ENCODE data around the gene GP2. TPM values are rescaled to one million over a fixed set of nuclear protein-coding genes. Genes with fewer than 3 reads are reported as not detected.

Gene GP2
- total RNA-seq, 2 experiments from 2014 or later, result not detected

GRCh38 chr16:20285993-20286499, 41.3 kb downstream of the GP2 start:
- H3K36me3 Mint-ChIP-seq (ENCODE audit: low read depth), result no peaks in the 10 kb centered on the region
- no peaks in the 10 kb centered on the region for H3K9me3 Mint-ChIP-seq
- H3K27ac Mint-ChIP-seq, result no peak overlapping the region
- no peaks in the 10 kb centered on the region for H3K27me3 Mint-ChIP-seq
- ChIA-PET POLR2A (no interaction called here), CTCF (no interaction called here)
- no peak for DNase-seq
- H3K4me1 Mint-ChIP-seq, result no peaks in the 10 kb centered on the region
- H3K4me3 Mint-ChIP-seq, result no peak overlapping the region

- Mint-ChIP-seq H3K27ac (no peak overlapping the region), H3K4me1 (no peaks in the 10 kb centered on the region), H3K4me3 (no peak overlapping the region), H3K27me3 (no peaks in the 10 kb centered on the region), H3K9me3 (no peaks in the 10 kb centered on the region), H3K36me3 (ENCODE audit: low read depth) (no peaks in the 10 kb centered on the region)
- ChIA-PET POLR2A (no interaction called here), CTCF (interaction anchor here (0.6 kb wide), 1 partner anchor 760 kb away, joined by 3 read pairs; no protein-coding TSS in a partner anchor)
- DNase-seq, result no peak
Observed at GRCh38 chr16:20280259-20280658, 47.1 kb downstream of the GP2 start.

GRCh38 chr16:20271893-20272292, 55.4 kb downstream of the GP2 start:
- Mint-ChIP-seq H3K4me1 (no peaks in the 10 kb centered on the region), H3K27me3 (no peaks in the 10 kb centered on the region), H3K27ac (no peak overlapping the region), H3K36me3 (ENCODE audit: low read depth) (no peaks in the 10 kb centered on the region), H3K9me3 (no peaks in the 10 kb centered on the region), H3K4me3 (no peak overlapping the region)
- ChIA-PET POLR2A (no interaction called here), CTCF (no interaction called here)
- DNase-seq, result no peak

DNA sequence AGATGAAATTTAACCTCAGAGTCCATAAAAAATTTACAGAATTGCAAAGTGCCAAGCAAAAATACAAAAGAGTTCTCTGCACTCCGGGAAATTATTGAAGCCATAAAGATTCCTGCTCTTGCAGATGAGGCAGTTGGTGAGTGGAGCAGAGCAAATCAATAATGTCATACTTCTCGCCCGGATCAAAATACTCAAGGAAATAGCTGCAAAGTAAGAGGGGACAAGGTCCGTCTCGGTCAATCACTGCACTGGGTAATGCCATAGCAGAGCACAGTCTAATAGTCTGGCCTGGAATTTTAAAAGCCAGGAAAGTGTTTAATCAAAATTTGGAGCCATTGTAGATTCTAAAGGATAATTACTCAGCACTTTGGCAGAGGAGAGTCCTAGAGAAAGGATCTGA, 58.9 kb downstream of the GP2 start:
- Mint-ChIP-seq H3K4me1 (no peaks in the 10 kb centered on the region), H3K27me3 (no peaks in the 10 kb centered on the region), H3K4me3 (no peak overlapping the region), H3K9me3 (no peaks in the 10 kb centered on the region), H3K36me3 (ENCODE audit: low read depth) (no peaks in the 10 kb centered on the region), H3K27ac (no peak overlapping the region)
- POLR2A ChIA-PET, result no interaction called here
- DNase-seq, result no peak
- CTCF ChIA-PET, result no interaction called here

DNA sequence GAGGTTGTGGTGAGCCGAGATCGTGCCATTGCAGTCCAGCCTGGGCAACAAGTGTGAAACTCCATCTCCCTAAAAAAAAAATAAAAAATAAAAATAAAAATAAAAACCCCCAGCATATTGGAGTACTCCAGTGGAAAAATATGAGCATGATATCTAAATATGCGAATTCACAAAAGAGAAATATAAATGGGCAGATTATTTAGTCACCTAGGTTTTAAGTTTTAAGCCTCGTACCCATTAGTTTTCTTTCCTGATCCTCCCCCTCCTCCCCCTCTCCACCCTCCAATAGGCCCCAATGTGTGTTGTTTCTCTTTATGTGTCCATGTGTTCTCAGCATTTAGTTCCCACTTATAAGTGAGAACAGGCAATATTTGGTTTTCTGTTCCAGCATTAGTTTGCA, 62.3 kb downstream of the GP2 start:
- ChIA-PET POLR2A (no interaction called here), CTCF (no interaction called here)
- Mint-ChIP-seq H3K36me3 (ENCODE audit: low read depth) (no peaks in the 10 kb centered on the region), H3K27ac (no peak overlapping the region), H3K27me3 (no peaks in the 10 kb centered on the region), H3K9me3 (no peaks in the 10 kb centered on the region), H3K4me3 (no peak overlapping the region), H3K4me1 (no peaks in the 10 kb centered on the region)
- no peak for DNase-seq

- Mint-ChIP-seq H3K27me3 (no peaks in the 10 kb centered on the region), H3K36me3 (ENCODE audit: low read depth) (no peaks in the 10 kb centered on the region), H3K9me3 (peaks cover 3% of the 10 kb centered on the region), H3K4me1 (no peaks in the 10 kb centered on the region), H3K4me3 (no peak overlapping the region), H3K27ac (no peak overlapping the region)
- ChIA-PET POLR2A (no interaction called here), CTCF (no interaction called here)
- no peak for DNase-seq
Observed at GRCh38 chr16:20263138-20263855, 64.0 kb downstream of the GP2 start.

DNA sequence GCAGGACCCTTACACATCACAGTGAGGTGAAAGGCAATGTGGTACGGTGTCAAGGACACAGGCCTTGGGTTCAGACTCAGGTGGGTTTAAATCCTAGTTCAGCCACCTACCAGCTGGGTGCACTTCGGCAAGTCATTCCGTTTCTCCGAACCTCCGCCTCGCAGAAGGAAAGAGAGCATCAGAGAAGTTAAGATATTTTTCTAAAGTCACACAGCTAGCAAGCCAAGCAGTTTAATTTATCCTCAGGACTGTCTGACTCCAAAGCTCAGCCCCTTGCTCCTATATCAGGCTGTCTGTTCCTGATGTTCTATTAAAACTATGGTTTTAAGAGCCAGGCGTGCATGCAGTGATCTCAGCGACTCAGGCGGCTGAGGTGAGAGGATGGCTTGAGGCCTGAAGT, 65.1 kb downstream of the GP2 start:
- DNase-seq, result no peak
- Mint-ChIP-seq H3K36me3 (ENCODE audit: low read depth) (no peaks in the 10 kb centered on the region), H3K4me3 (no peak overlapping the region), H3K27me3 (no peaks in the 10 kb centered on the region), H3K9me3 (peaks cover 3% of the 10 kb centered on the region), H3K4me1 (no peaks in the 10 kb centered on the region), H3K27ac (no peak overlapping the region)
- ChIA-PET POLR2A (interaction anchor here (0.6 kb wide), 1 partner anchor 28 kb away, joined by 3 read pairs; no protein-coding TSS in a partner anchor), CTCF (interaction anchor here (1.2 kb wide), 1 partner anchor 13 kb away, joined by 4 read pairs; no protein-coding TSS in a partner anchor)

- Mint-ChIP-seq H3K27ac (no peak overlapping the region), H3K36me3 (ENCODE audit: low read depth) (no peaks in the 10 kb centered on the region), H3K4me1 (no peaks in the 10 kb centered on the region), H3K9me3 (peaks cover 3% of the 10 kb centered on the region), H3K4me3 (no peak overlapping the region), H3K27me3 (no peaks in the 10 kb centered on the region)
- ChIA-PET POLR2A (no interaction called here), CTCF (no interaction called here)
- no peak for DNase-seq
Observed at GRCh38 chr16:20260215-20261009, 66.9 kb downstream of the GP2 start.

Other genes starting within 250 kb of the GP2 start
- gene UMOD, start 25.2 kb upstream of the GP2 start, total RNA-seq, result not detected
- gene PDILT, start 77.2 kb upstream of the GP2 start, total RNA-seq, result not detected
- not detected for gene ACSM5, start 82.0 kb upstream of the GP2 start, total RNA-seq
- not detected for gene ACSM2A, start 124.0 kb upstream of the GP2 start, total RNA-seq
- not detected for gene ACSM2B, start 248.9 kb upstream of the GP2 start, total RNA-seq